ENCODE results near the gene CCDC146.

CCDC146 gene

DNA sequence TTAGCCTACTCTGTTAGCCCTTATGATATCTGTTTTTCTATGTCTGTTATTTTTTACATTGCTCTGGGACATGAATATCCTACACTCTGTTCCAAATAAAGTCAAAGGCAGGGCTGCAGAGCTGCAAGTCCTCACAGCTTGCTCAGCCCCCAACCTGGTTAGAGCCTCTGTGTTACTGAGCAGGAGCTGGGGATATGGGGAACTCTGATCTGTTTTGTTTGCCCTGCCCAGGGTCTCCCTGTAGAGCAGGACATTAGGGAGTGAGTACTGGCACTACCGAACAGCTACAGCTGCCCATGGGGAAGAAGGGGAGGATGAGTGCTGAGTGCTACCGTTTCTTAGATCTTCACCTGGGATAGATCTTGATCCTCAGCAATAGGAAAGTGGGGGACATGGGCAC is 110.1 kb downstream of the CCDC146 start:
- Histone ChIP-seq H2AFZ (ENCODE audit: low read depth, low read length) (no peak overlapping the region), H3K27ac (ENCODE audit: low read length) (no peak overlapping the region), H3K4me3 (ENCODE audit: low read length) (no peak overlapping the region), H3K4me1 (ENCODE audit: low read length) (no peaks in the 10 kb centered on the region), H3K9me3 (ENCODE audit: insufficient read depth, low read length) (peaks cover 14% of the 10 kb centered on the region; the same call in 1 of the 2 replicates), H3K9ac (ENCODE audit: low read length) (no peak overlapping the region), H3K27me3 (ENCODE audit: low read depth, low read length) (no peaks in the 10 kb centered on the region), H3K4me2 (ENCODE audit: low read length) (no peak overlapping the region), H3K36me3 (replicated peaks; ENCODE audit: low read depth, low read length) (peaks cover 9% of the 10 kb centered on the region), H4K20me1 (ENCODE audit: insufficient read depth, low read length) (no peaks in the 10 kb centered on the region), H3K79me2 (ENCODE audit: low read length) (no peaks in the 10 kb centered on the region)
- no peak for TF ChIP-seq EZH2phosphoT487 (IDR thresholded peaks at IDR 0.05; ENCODE audit: low read depth)
- TF ChIP-seq, protein P1, sequence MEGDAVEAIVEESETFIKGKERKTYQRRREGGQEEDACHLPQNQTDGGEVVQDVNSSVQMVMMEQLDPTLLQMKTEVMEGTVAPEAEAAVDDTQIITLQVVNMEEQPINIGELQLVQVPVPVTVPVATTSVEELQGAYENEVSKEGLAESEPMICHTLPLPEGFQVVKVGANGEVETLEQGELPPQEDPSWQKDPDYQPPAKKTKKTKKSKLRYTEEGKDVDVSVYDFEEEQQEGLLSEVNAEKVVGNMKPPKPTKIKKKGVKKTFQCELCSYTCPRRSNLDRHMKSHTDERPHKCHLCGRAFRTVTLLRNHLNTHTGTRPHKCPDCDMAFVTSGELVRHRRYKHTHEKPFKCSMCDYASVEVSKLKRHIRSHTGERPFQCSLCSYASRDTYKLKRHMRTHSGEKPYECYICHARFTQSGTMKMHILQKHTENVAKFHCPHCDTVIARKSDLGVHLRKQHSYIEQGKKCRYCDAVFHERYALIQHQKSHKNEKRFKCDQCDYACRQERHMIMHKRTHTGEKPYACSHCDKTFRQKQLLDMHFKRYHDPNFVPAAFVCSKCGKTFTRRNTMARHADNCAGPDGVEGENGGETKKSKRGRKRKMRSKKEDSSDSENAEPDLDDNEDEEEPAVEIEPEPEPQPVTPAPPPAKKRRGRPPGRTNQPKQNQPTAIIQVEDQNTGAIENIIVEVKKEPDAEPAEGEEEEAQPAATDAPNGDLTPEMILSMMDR (IDR thresholded peaks at IDR 0.05; ENCODE audit: low read depth, low read length), result no peak

DNA sequence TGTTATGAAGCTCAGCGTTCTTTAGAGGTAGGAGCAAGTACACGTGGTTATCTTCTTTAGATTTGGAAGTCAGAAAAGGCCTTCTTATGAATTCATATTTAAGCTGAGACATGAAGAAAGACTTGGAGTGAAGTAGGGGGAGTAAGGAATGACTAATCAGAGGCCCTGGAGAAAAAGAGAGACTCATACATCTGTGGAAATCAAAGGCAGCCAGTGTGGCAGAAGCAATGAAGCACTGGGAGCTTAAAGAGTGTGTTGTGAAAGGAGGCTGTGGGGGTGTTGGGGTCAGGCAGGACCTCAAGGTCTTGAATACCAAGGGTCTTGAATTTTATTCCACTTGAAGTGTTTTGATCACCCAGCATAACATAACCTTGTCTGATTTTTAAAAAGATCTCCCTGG is 112.9 kb downstream of the CCDC146 start:
- Histone ChIP-seq H3K4me2 (ENCODE audit: low read length) (no peak overlapping the region), H3K9ac (ENCODE audit: low read length) (no peak overlapping the region), H3K36me3 (replicated peaks; ENCODE audit: low read depth, low read length) (peaks cover 3% of the 10 kb centered on the region), H4K20me1 (ENCODE audit: insufficient read depth, low read length) (no peaks in the 10 kb centered on the region), H3K27me3 (ENCODE audit: low read depth, low read length) (no peaks in the 10 kb centered on the region), H3K9me3 (ENCODE audit: insufficient read depth, low read length) (peaks cover 9% of the 10 kb centered on the region; the same call in 1 of the 2 replicates), H3K4me1 (ENCODE audit: low read length) (peaks cover 18% of the 10 kb centered on the region), H3K27ac (ENCODE audit: low read length) (no peak overlapping the region), H3K79me2 (ENCODE audit: low read length) (no peaks in the 10 kb centered on the region), H2AFZ (ENCODE audit: low read depth, low read length) (no peak overlapping the region), H3K4me3 (ENCODE audit: low read length) (no peak overlapping the region)
- TF ChIP-seq, protein P1 (IDR thresholded peaks at IDR 0.05; ENCODE audit: low read depth, low read length), result no peak
- no peak for TF ChIP-seq EZH2phosphoT487 (IDR thresholded peaks at IDR 0.05; ENCODE audit: low read depth)

DNA sequence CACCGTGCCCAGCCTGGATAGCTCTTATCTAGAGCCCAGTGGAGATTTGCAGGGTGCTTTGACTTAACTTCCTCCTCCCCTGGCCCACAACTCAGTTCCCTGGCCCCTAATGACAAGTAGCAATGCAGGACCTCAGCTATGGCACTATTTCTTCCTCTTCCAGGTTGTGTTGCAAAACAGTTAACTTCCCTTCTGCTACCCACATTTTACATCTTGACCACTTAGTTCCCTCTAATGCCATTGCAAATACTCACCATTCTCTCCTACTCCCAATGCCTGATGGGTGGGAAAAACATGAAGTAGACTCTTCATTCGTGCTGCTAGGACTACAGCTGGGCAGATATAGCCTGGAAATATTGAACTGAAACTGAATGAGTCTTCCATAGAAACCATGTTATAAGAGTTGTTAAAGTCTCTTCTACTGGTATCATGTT is 116.3 kb downstream of the CCDC146 start:
- peak overlapping the region; percentile 30 for H3K4me2 ChIP-seq (ENCODE audit: low read length)
- H3K36me3 ChIP-seq (replicated peaks; ENCODE audit: low read depth, low read length), result no peaks in the 10 kb centered on the region
- H3K9me3 ChIP-seq (ENCODE audit: insufficient read depth, low read length), result no peaks in the 10 kb centered on the region
- no peaks in the 10 kb centered on the region for H3K27me3 ChIP-seq (ENCODE audit: low read depth, low read length)
- H2AFZ ChIP-seq (ENCODE audit: low read depth, low read length), result no peak overlapping the region
- H3K9ac ChIP-seq (ENCODE audit: low read length), result no peak overlapping the region
- peak overlapping the region; percentile 38 for H3K27ac ChIP-seq (ENCODE audit: low read length)
- no peak overlapping the region for H3K4me3 ChIP-seq (ENCODE audit: low read length)
- H4K20me1 ChIP-seq (ENCODE audit: insufficient read depth, low read length), result no peaks in the 10 kb centered on the region
- TF ChIP-seq EZH2phosphoT487 (IDR thresholded peaks at IDR 0.05; ENCODE audit: low read depth), result no peak
- TF ChIP-seq, protein P1 (IDR thresholded peaks at IDR 0.05; ENCODE audit: low read depth, low read length), result no peak
- H3K4me1 ChIP-seq (ENCODE audit: low read length), result peaks cover 39% of the 10 kb centered on the region
- H3K79me2 ChIP-seq (ENCODE audit: low read length), result no peaks in the 10 kb centered on the region

DNA sequence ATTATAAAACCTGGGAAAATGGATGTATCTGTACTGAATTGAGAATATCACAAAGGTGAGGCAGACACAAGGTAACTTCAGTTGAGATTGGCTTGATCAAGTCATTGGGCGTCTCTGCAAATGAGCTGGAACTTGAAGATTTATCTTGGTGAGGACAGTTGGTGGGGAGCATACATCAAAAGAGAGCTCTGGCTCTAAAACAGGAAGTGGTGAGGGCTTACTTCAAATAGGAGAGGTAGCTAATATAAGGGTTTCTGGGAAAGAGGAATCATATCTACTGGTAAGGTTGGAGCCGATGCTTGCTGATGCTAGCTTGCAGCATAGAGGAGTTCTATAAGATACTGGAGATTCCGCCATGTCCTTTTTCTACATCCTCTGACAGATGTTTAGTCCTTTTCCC is 117.1 kb downstream of the CCDC146 start:
- no peak overlapping the region for H2AFZ ChIP-seq (ENCODE audit: low read depth, low read length)
- no peaks in the 10 kb centered on the region for H3K9me3 ChIP-seq (ENCODE audit: insufficient read depth, low read length)
- peak overlapping the region; percentile 38 for H3K27ac ChIP-seq (ENCODE audit: low read length)
- H3K4me3 ChIP-seq (ENCODE audit: low read length), result no peak overlapping the region
- TF ChIP-seq, protein P1 (IDR thresholded peaks at IDR 0.05; ENCODE audit: low read depth, low read length), result no peak
- no peak for TF ChIP-seq EZH2phosphoT487 (IDR thresholded peaks at IDR 0.05; ENCODE audit: low read depth)
- no peaks in the 10 kb centered on the region for H4K20me1 ChIP-seq (ENCODE audit: insufficient read depth, low read length)
- H3K4me2 ChIP-seq (ENCODE audit: low read length), result peak overlapping the region; percentile 30
- no peaks in the 10 kb centered on the region for H3K36me3 ChIP-seq (replicated peaks; ENCODE audit: low read depth, low read length)
- H3K79me2 ChIP-seq (ENCODE audit: low read length), result no peaks in the 10 kb centered on the region
- no peaks in the 10 kb centered on the region for H3K27me3 ChIP-seq (ENCODE audit: low read depth, low read length)
- no peak overlapping the region; the same call in 1 of the 2 replicates for H3K9ac ChIP-seq (ENCODE audit: low read length)
- H3K4me1 ChIP-seq (ENCODE audit: low read length), result peaks cover 42% of the 10 kb centered on the region

Measured in OCI-LY3 (cell line).